Osteocyte (in vitro differentiated cells): ENCODE measurements around the gene TNFRSF1A. TPM values are rescaled to one million over a fixed set of nuclear protein-coding genes. Genes with fewer than 3 reads are reported as not detected.

Experiments
- DNase-seq: peaks from one replicate; pipeline ENCODE4 v3.0.0; 2021; ENCODE audit warnings: mixed read lengths; ENCODE audit not compliant: unreplicated experiment; ENCODE audit errors: extremely low spot score
- H3K27ac Mint-ChIP-seq: one replicate; pipeline ENCODE4 v1.8.0; 2021; ENCODE audit warnings: mild to moderate bottlenecking, mixed read lengths; ENCODE audit not compliant: unreplicated experiment
- H3K27me3 Mint-ChIP-seq: one replicate; pipeline ENCODE4 v1.8.0; 2021; ENCODE audit warnings: mixed read lengths; ENCODE audit not compliant: unreplicated experiment
- H3K36me3 Mint-ChIP-seq: one replicate; pipeline ENCODE4 v1.8.0; 2021; ENCODE audit warnings: mixed read lengths; ENCODE audit not compliant: unreplicated experiment
- H3K4me1 Mint-ChIP-seq: one replicate; pipeline ENCODE4 v1.8.0; 2021; ENCODE audit warnings: mixed read lengths; ENCODE audit not compliant: unreplicated experiment
- H3K4me3 Mint-ChIP-seq: one replicate; pipeline ENCODE4 v1.8.0; 2021; ENCODE audit warnings: mild to moderate bottlenecking, moderate library complexity, mixed read lengths; ENCODE audit not compliant: unreplicated experiment
- H3K9me3 Mint-ChIP-seq: one replicate; pipeline ENCODE4 v1.8.0; 2021; ENCODE audit warnings: mixed read lengths; ENCODE audit not compliant: unreplicated experiment
- CTCF ChIP-seq: fragments of 200-600 bp; sonication (generic); IDR thresholded peaks from 2 replicates; pipeline ENCODE4 v1.5.0; 2021; ENCODE audit warnings: antibody characterized with exemption, mild to moderate bottlenecking, moderate library complexity
- total RNA-seq: library from RNA; stranded (reverse); gene quantifications from 2 replicates; pipeline ENCODE4 v1.2.1, GENCODE V29; 2021

Gene TNFRSF1A
- total RNA-seq, 1 donor from 2014 or later, result 170 TPM

- H3K9me3 Mint-ChIP-seq, result no peaks in the 10 kb centered on the region
- no peaks in the 10 kb centered on the region for H3K36me3 Mint-ChIP-seq
- peaks cover 79% of the 10 kb centered on the region for H3K4me1 Mint-ChIP-seq
- no peak overlapping the region for H3K4me3 Mint-ChIP-seq
- no peaks in the 10 kb centered on the region for H3K27me3 Mint-ChIP-seq
- TF ChIP-seq CTCF, result no peak
- DNase-seq, result no peak
- H3K27ac Mint-ChIP-seq, result no peak overlapping the region
These were observed 32.3 kb upstream of the TNFRSF1A start for GRCh38 chr12:6374028-6374785.

GRCh38 chr12:6373022-6373787 is 31.3 kb upstream of the TNFRSF1A start:
- TF ChIP-seq CTCF, result no peak
- no peak for DNase-seq
- Mint-ChIP-seq H3K4me3 (no peak overlapping the region), H3K4me1 (peaks cover 84% of the 10 kb centered on the region), H3K9me3 (no peaks in the 10 kb centered on the region), H3K36me3 (no peaks in the 10 kb centered on the region), H3K27me3 (no peaks in the 10 kb centered on the region), H3K27ac (peak overlapping the region; percentile 96)

DNA sequence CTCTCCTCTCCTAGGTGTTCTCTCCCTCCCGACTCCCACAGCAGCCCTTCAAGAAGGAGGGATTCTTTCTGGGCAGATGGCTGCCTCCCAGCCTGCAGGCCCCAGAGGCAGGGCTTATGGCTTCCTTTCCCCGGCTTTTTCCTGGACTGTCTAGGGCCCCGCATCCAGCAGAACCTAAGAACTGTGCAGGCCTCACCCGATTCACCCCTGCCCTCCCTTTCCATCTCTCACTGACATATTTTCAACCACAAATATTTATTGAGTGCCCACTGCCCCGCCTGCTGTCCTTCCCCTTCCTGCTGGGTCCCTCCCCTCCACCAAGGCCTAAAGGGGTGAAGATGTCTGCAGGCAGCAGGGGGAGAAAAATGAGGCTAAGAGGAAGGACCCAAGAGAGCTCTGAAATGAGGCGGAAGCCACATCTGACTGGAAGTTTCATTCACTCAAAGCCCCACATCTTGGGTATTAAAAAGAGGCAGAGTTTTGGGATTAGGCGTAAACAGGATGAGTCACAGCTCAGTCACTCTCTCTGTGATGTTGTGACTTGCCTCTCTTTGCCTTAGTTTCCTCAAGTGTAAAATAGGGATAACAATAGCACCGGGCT is 30.6 kb upstream of the TNFRSF1A start:
- Mint-ChIP-seq H3K36me3 (no peaks in the 10 kb centered on the region), H3K9me3 (no peaks in the 10 kb centered on the region), H3K27me3 (no peaks in the 10 kb centered on the region), H3K4me1 (peaks cover 81% of the 10 kb centered on the region), H3K4me3 (peak overlapping the region; percentile 7), H3K27ac (peak overlapping the region; percentile 96)
- no peak for TF ChIP-seq CTCF
- no peak for DNase-seq

GRCh38 chr12:6370994-6371754 is 29.3 kb upstream of the TNFRSF1A start:
- H3K4me3 Mint-ChIP-seq, result peak overlapping the region; percentile 14
- DNase-seq, result no peak
- no peaks in the 10 kb centered on the region for H3K9me3 Mint-ChIP-seq
- TF ChIP-seq CTCF, result peak; percentile 34
- H3K4me1 Mint-ChIP-seq, result peaks cover 68% of the 10 kb centered on the region
- H3K36me3 Mint-ChIP-seq, result no peaks in the 10 kb centered on the region
- no peaks in the 10 kb centered on the region for H3K27me3 Mint-ChIP-seq
- peak overlapping the region; percentile 96 for H3K27ac Mint-ChIP-seq
